ENCODE data around the gene YARS1. TPM values are rescaled to one million over a fixed set of nuclear protein-coding genes. Genes with fewer than 3 reads are reported as not detected.

The YARS1 gene
- total and polyA plus RNA-seq, 4 donors = 31.6 to 94.0 (median 52.6) TPM

- no peaks in the 10 kb centered on the region for H3K9me3 ChIP-seq (ENCODE audit: control insufficient read depth in 4 of 4, low read length in 3 of 4)
- H3K9ac ChIP-seq (ENCODE audit: low read depth in 1 of 2, low read length in 2 of 2) = no peak overlapping the region
- no peak overlapping the region for H3K27ac ChIP-seq (ENCODE audit: low read depth in 1 of 2, low read length in 2 of 2)
- DNase-seq (ENCODE audit: low spot score) = no peak
- H3K4me3 ChIP-seq (ENCODE audit: low read depth in 1 of 3, low read length in 3 of 3) = no peak overlapping the region
- H3K27me3 ChIP-seq (ENCODE audit: control insufficient read depth in 4 of 4, insufficient read depth in 4 of 4, low read length in 3 of 4) = no peaks in the 10 kb centered on the region
- TF ChIP-seq NR2F2 (IDR thresholded peaks at IDR 0.05) (no peak), TAF1 (conservative IDR thresholded peaks at IDR 0.05) (no peak)
- TF ChIP-seq, protein P1, sequence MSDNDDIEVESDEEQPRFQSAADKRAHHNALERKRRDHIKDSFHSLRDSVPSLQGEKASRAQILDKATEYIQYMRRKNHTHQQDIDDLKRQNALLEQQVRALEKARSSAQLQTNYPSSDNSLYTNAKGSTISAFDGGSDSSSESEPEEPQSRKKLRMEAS (IDR thresholded peaks at IDR 0.05) = no peak
- WGBS = 84% methylated on average over 6 of the region's 6 CpGs
- peaks cover 7 to 32% (median 26%) of the 10 kb centered on the region in 4 donors for H3K36me3 ChIP-seq (ENCODE audit: control insufficient read depth in 4 of 4, insufficient read depth in 3 of 4, low read depth in 1 of 4, low read length in 3 of 4)
- H3K4me1 ChIP-seq (ENCODE audit: control insufficient read depth in 4 of 4, insufficient read depth in 4 of 4, low read length in 3 of 4) = peaks cover 1 to 22% (median 18%) of the 10 kb centered on the region in 4 donors
Measured at GRCh38 chr1:32830092-32830852, 13.1 kb upstream of the YARS1 start.

DNA sequence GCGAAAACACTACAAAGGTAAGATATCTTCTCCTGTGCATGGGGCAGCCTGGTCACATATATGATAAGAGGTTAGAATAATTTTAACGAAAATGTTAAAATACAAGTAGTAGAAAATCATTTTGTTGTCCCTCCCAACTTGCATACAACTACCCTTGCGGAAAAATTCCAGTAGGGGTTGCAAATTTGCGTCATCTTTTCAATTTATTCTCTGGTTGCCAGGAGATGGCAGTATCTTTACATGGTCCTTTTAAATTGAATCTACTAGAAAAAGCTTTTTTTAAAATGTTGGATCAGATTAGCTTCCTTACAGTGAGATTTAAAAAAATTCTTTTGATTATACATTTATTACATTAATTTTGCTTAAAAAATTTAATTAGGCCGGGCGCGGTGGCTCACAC, 11.2 kb upstream of the YARS1 start:
- 87% methylated on average over 7 of the region's 7 CpGs for WGBS
- Histone ChIP-seq H3K27ac (ENCODE audit: low read depth in 1 of 2, low read length in 2 of 2) (no peak overlapping the region), H3K9ac (ENCODE audit: low read depth in 1 of 2, low read length in 2 of 2) (no peak overlapping the region), H3K4me1 (ENCODE audit: control insufficient read depth in 4 of 4, insufficient read depth in 4 of 4, low read length in 3 of 4) (peaks cover 1 to 22% (median 18%) of the 10 kb centered on the region in 4 donors), H3K4me3 (ENCODE audit: low read depth in 1 of 3, low read length in 3 of 3) (no peak overlapping the region), H3K27me3 (ENCODE audit: control insufficient read depth in 4 of 4, insufficient read depth in 4 of 4, low read length in 3 of 4) (no peaks in the 10 kb centered on the region), H3K9me3 (ENCODE audit: control insufficient read depth in 4 of 4, low read length in 3 of 4) (no peaks in the 10 kb centered on the region), H3K36me3 (ENCODE audit: control insufficient read depth in 4 of 4, insufficient read depth in 3 of 4, low read depth in 1 of 4, low read length in 3 of 4) (peaks cover 7 to 30% (median 24%) of the 10 kb centered on the region in 4 donors)
- DNase-seq (ENCODE audit: low spot score) = no peak
- TF ChIP-seq RAD21 (IDR thresholded peaks at IDR 0.05) = peak; percentile 69 to 71
- no peak for TF ChIP-seq RXRA (IDR thresholded peaks at IDR 0.05)
- TF ChIP-seq CTCF (IDR thresholded peaks at IDR 0.05; ENCODE audit: low read depth, low read length, missing input control) = peak; percentile 45

GRCh38 chr1:32825181-32825580, 8.0 kb upstream of the YARS1 start:
- Histone ChIP-seq H3K27ac (ENCODE audit: low read depth in 1 of 2, low read length in 2 of 2) (no peak overlapping the region), H3K9ac (ENCODE audit: low read depth in 1 of 2, low read length in 2 of 2) (no peak overlapping the region), H3K4me1 (ENCODE audit: control insufficient read depth in 4 of 4, insufficient read depth in 4 of 4, low read length in 3 of 4) (peaks cover 0 to 6% (median 3%) of the 10 kb centered on the region in 4 donors), H3K27me3 (ENCODE audit: control insufficient read depth in 4 of 4, insufficient read depth in 4 of 4, low read length in 3 of 4) (no peaks in the 10 kb centered on the region), H3K9me3 (ENCODE audit: control insufficient read depth in 4 of 4, low read length in 3 of 4) (no peaks in the 10 kb centered on the region), H3K4me3 (ENCODE audit: low read depth in 1 of 3, low read length in 3 of 3) (no peak overlapping the region), H3K36me3 (ENCODE audit: control insufficient read depth in 4 of 4, insufficient read depth in 3 of 4, low read depth in 1 of 4, low read length in 3 of 4) (peaks cover 5 to 28% (median 22%) of the 10 kb centered on the region in 4 donors)
- WGBS = 90% methylated on average over 3 of the region's 3 CpGs
- TF ChIP-seq TAF1 (conservative IDR thresholded peaks at IDR 0.05) (no peak), RXRA (IDR thresholded peaks at IDR 0.05) (no peak), RAD21 (IDR thresholded peaks at IDR 0.05) (no peak), GABPA (IDR thresholded peaks at IDR 0.05 in 1 of 2, conservative IDR thresholded peaks at IDR 0.05 in 1 of 2) (no peak), YY1 (IDR thresholded peaks at IDR 0.05) (no peak), CTCF (IDR thresholded peaks at IDR 0.05; ENCODE audit: low read depth, low read length, missing input control) (no peak)
- TF ChIP-seq, protein P1 (IDR thresholded peaks at IDR 0.05) = no peak
- DNase-seq (ENCODE audit: low spot score) = no peak

Measured in liver (tissue), 9 donors.